ENCODE measurements around the gene KCTD2. TPM values are rescaled to one million over a fixed set of nuclear protein-coding genes. Genes with fewer than 3 reads are reported as not detected.

KCTD2 gene
- total and polyA plus RNA-seq, 2 of the 13 experiments (the other 11 are each of a cell fraction or from before 2014, with no cell fraction given): 28.3 to 32.6 TPM

GRCh38 chr17:75011401-75012095, 35.5 kb upstream of the KCTD2 start (continued):
- TF ChIP-seq NFAT5 (CRISPR knock-in tag; IDR thresholded peaks at IDR 0.05): no peak
- no peak for TF ChIP-seq ZNF589 (CRISPR knock-in tag; conservative IDR thresholded peaks at IDR 0.05)
- no peak for TF ChIP-seq ZNF354B (CRISPR knock-in tag; IDR thresholded peaks at IDR 0.05)
- no peak for TF ChIP-seq NR2F6 (IDR thresholded peaks at IDR 0.05)
- TF ChIP-seq NR2F6 (CRISPR knock-in tag; IDR thresholded peaks at IDR 0.05): no peak
- TF ChIP-seq ZNF292 (CRISPR knock-in tag; IDR thresholded peaks at IDR 0.05; ENCODE audit: borderline replicate concordance, low read depth): no peak
- no peak for TF ChIP-seq EED (CRISPR knock-in tag; IDR thresholded peaks at IDR 0.05)
- TF ChIP-seq ZNF142 (CRISPR knock-in tag; IDR thresholded peaks at IDR 0.05): no peak
- TF ChIP-seq PHF21A (CRISPR knock-in tag; IDR thresholded peaks at IDR 0.05): peak; percentile 3; the same call in 1 of the 2 replicates
- no peak for TF ChIP-seq ZNF10 (CRISPR knock-in tag; IDR thresholded peaks at IDR 0.05; ENCODE audit: borderline replicate concordance, low read depth)
- TF ChIP-seq SMYD3 (CRISPR knock-in tag; IDR thresholded peaks at IDR 0.05): no peak
- no peak for TF ChIP-seq PHF20 (CRISPR knock-in tag; IDR thresholded peaks at IDR 0.05)
- TF ChIP-seq ZNF280B (CRISPR knock-in tag; IDR thresholded peaks at IDR 0.05; ENCODE audit: borderline replicate concordance): no peak
- TF ChIP-seq NFYB (CRISPR knock-in tag; IDR thresholded peaks at IDR 0.05): no peak
- TF ChIP-seq TCF7 (IDR thresholded peaks at IDR 0.05; ENCODE audit: low read depth): no peak
- TF ChIP-seq ZBTB46 (CRISPR knock-in tag; IDR thresholded peaks at IDR 0.05; ENCODE audit: borderline replicate concordance): no peak

Measured in HepG2 (cell line).